Colonic mucosa (tissue), 4 donors: ENCODE measurements around the gene GLYATL1. TPM values are rescaled to one million over a fixed set of nuclear protein-coding genes. Genes with fewer than 3 reads are reported as not detected.
A peak's percentile ranks its signal among the peaks of the same experiment; 100 is the strongest.

Source experiments
- DNase-seq: peaks from one replicate; pipeline ENCODE4 v3.0.0-alpha.2; 2020
- H3K27ac ChIP-seq: fragments of 200-600 bp; one replicate; pipeline ENCODE4 v1.8.0; 2021
- H3K27me3 ChIP-seq: fragments of 200-600 bp; one replicate; pipeline ENCODE4 v1.8.0; 2021
- H3K36me3 ChIP-seq: fragments of 200-600 bp; one replicate; pipeline ENCODE4 v1.8.0; 2021
- H3K4me1 ChIP-seq: fragments of 200-600 bp; one replicate; pipeline ENCODE4 v1.8.0; 2021; ENCODE audit warnings: mild to moderate bottlenecking
- H3K4me3 ChIP-seq: fragments of 200-600 bp; one replicate; pipeline ENCODE4 v1.8.0; 2021
- H3K9ac ChIP-seq, 2 donors: one replicate each; pipeline ENCODE4 v1.7.0; 2013; ENCODE audit warnings: control low read depth in 2 of 2, low read depth in 2 of 2, low read length in 2 of 2
- H3K9me3 ChIP-seq: fragments of 200-600 bp; one replicate; pipeline ENCODE4 v1.8.0; 2021
- CTCF ChIP-seq: fragments of 200-600 bp; IDR thresholded peaks from one replicate; pipeline ENCODE4 v1.8.0; 2022; ENCODE audit warnings: antibody characterized with exemption, mild to moderate bottlenecking
- intact Hi-C: fragments of 100-400 bp; cut with DNase I; formaldehyde crosslinking; loops from one replicate; pipeline ENCODE4 v1.14.1; 2022
- total RNA-seq, 2 donors: library from RNA; stranded (reverse); fragmentation: NEBNext Ultra II Directional in 1 of 2; extraction: Animal tissue kit (Norgen Biotek cat#: 25700) in 1 of 2; gene quantifications; one replicate each; pipeline ENCODE4 v1.2.1, GENCODE V29; 2021
- donor health status: healthy.
- donor health status: DM: no; HTN: no; CAD: no.
- donor health status: DM: no; HTN: no; CAD: no.

Gene GLYATL1
- total RNA-seq, 2 donors from 2014 or later = 0.72 to 1.6 TPM

- Histone ChIP-seq H3K36me3 (no peaks in the 10 kb centered on the region), H3K4me3 (no peak overlapping the region), H3K4me1 (no peaks in the 10 kb centered on the region), H3K9me3 (no peaks in the 10 kb centered on the region), H3K27ac (no peak overlapping the region), H3K27me3 (no peaks in the 10 kb centered on the region), H3K9ac (no peak overlapping the region)
- intact Hi-C loops = no loop called here
- DNase-seq = no peak
- no peak for TF ChIP-seq CTCF
These were observed 24.3 kb upstream of the GLYATL1 start for GRCh38 chr11:58914821-58915543.

- no peaks in the 10 kb centered on the region for H3K36me3 ChIP-seq
- H3K4me1 ChIP-seq = no peaks in the 10 kb centered on the region
- no peaks in the 10 kb centered on the region for H3K27me3 ChIP-seq
- H3K9ac ChIP-seq = no peak overlapping the region
- no peak for DNase-seq
- no peak overlapping the region for H3K4me3 ChIP-seq
- intact Hi-C loops = no loop called here
- H3K9me3 ChIP-seq = no peaks in the 10 kb centered on the region
- no peak overlapping the region for H3K27ac ChIP-seq
- TF ChIP-seq CTCF = no peak
These were observed 22.7 kb upstream of the GLYATL1 start for GRCh38 chr11:58916637-58917036.

GRCh38 chr11:58917159-58917783 lies 22.0 kb upstream of the GLYATL1 start:
- H3K4me3 ChIP-seq = no peak overlapping the region
- no peaks in the 10 kb centered on the region for H3K36me3 ChIP-seq
- DNase-seq = no peak
- H3K9ac ChIP-seq = no peak overlapping the region
- no peaks in the 10 kb centered on the region for H3K27me3 ChIP-seq
- TF ChIP-seq CTCF = no peak
- no peak overlapping the region for H3K27ac ChIP-seq
- H3K9me3 ChIP-seq = no peaks in the 10 kb centered on the region
- intact Hi-C loops = no loop called here
- no peaks in the 10 kb centered on the region for H3K4me1 ChIP-seq

- no peak for DNase-seq
- Histone ChIP-seq H3K36me3 (no peaks in the 10 kb centered on the region), H3K9ac (no peak overlapping the region), H3K9me3 (no peaks in the 10 kb centered on the region), H3K4me1 (peaks cover 6% of the 10 kb centered on the region), H3K27me3 (no peaks in the 10 kb centered on the region), H3K4me3 (no peak overlapping the region), H3K27ac (peak overlapping the region; percentile 21)
- no peak for TF ChIP-seq CTCF
- intact Hi-C loops = no loop called here
These were observed 19.7 kb upstream of the GLYATL1 start for GRCh38 chr11:58919561-58919960.

GRCh38 chr11:58919980-58920379 lies 19.3 kb upstream of the GLYATL1 start:
- Histone ChIP-seq H3K4me1 (peaks cover 6% of the 10 kb centered on the region), H3K9ac (no peak overlapping the region), H3K27me3 (no peaks in the 10 kb centered on the region), H3K27ac (peak overlapping the region; percentile 21), H3K36me3 (no peaks in the 10 kb centered on the region), H3K9me3 (no peaks in the 10 kb centered on the region), H3K4me3 (no peak overlapping the region)
- intact Hi-C loops = no loop called here
- no peak for TF ChIP-seq CTCF
- DNase-seq = peak; percentile 47
